Rectal smooth muscle tissue (tissue), 1 donor: ENCODE data around the gene LIMS1.
"Not testable (repeated sequence)": the region's sequence is repeated elsewhere in the genome, so short reads cannot be mapped to it uniquely, and the experiment has no call there.

Experiments used
- H3K27ac ChIP-seq: one replicate; pipeline ENCODE4 v1.7.0; 2013; ENCODE audit warnings: low read depth, low read length, inconsistent platforms
- H3K27me3 ChIP-seq: one replicate; pipeline ENCODE4 v1.7.0; 2013; ENCODE audit warnings: low read length; ENCODE audit not compliant: control insufficient read depth, insufficient read depth
- H3K36me3 ChIP-seq: one replicate; pipeline ENCODE4 v1.7.0; 2013; ENCODE audit warnings: low read length; ENCODE audit not compliant: control insufficient read depth, insufficient read depth
- H3K4me1 ChIP-seq: one replicate; pipeline ENCODE4 v1.7.0; 2013; ENCODE audit warnings: low read length; ENCODE audit not compliant: control insufficient read depth, insufficient read depth
- H3K4me3 ChIP-seq: one replicate; pipeline ENCODE4 v1.7.0; 2013; ENCODE audit warnings: low read length
- H3K9ac ChIP-seq: one replicate; pipeline ENCODE4 v1.7.0; 2013; ENCODE audit warnings: low read length

The LIMS1 gene

GRCh38 chr2:108555572-108555971, 21.3 kb downstream of the LIMS1 start:
- H3K27ac ChIP-seq, result peak overlapping the region; percentile 74
- peaks cover 22% of the 10 kb centered on the region for H3K4me1 ChIP-seq
- H3K9ac ChIP-seq, result no peak overlapping the region

DNA sequence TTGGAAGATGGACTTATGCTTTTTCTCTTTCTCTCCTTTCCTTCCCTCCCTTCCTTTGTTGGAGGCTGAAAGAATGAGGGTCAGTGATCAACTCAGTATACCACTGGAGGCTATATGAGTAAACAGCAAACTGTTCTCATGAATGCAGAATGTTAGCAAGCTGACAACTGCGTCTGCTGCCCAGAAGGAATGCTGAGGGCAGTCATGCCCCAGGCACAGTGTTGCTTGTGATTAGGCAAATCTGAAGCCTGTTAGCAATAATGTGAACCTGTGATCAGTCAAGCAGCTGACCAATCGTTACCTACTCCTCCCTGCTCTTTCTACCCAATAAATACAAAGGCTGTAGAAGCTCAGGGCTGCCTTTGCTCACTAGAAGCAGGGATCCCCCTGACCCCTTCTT, 22.3 kb downstream of the LIMS1 start:
- H3K36me3 ChIP-seq, H3K4me3 ChIP-seq, H3K9ac ChIP-seq, H3K27ac ChIP-seq, H3K27me3 ChIP-seq: not testable (repeated sequence)
- peaks cover 25% of the 10 kb centered on the region for H3K4me1 ChIP-seq

More at GRCh38 chr2:108555572-108555971, 21.3 kb downstream of the LIMS1 start:
- Histone ChIP-seq H3K36me3 (no peaks in the 10 kb centered on the region), H3K4me3 (no peak overlapping the region), H3K27me3 (no peaks in the 10 kb centered on the region)

GRCh38 chr2:108560241-108560811, 26.1 kb downstream of the LIMS1 start:
- H3K4me3 ChIP-seq, result no peak overlapping the region
- no peaks in the 10 kb centered on the region for H3K27me3 ChIP-seq
- H3K9ac ChIP-seq, result no peak overlapping the region
- H3K36me3 ChIP-seq, result no peaks in the 10 kb centered on the region
- H3K4me1 ChIP-seq, result peaks cover 9% of the 10 kb centered on the region
- no peak overlapping the region for H3K27ac ChIP-seq

DNA sequence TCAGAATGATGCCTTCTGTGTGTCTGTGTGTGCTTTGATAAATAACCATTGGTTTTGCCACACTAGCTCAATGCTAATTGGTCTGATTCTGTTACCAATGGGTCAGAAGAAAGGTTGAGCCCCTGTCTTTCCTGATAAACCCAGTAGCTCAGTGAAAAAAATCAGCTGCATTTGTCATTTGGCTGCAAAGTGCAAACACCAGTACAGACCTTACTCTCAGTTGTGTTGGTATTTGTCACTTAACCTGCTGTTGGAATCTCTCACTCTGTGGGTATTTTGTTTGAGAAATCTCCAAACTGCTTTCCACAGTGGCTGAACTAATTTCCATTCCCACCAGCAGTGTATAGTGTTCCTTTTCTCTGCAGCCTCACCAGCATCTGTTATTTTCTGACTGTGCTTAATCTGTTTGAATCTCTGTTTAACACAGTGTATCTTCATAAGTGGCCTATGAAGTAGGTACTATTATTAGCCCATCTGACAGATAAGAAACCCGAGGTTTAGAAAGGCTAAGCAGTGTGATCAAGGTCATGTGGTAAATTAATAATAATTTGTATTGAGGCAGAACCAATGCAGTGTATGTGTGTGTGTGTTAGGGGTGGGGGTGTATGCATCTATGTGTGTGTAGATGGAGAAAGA, 26.7 kb downstream of the LIMS1 start:
- no peak overlapping the region for H3K4me3 ChIP-seq
- no peak overlapping the region for H3K27ac ChIP-seq
- H3K9ac ChIP-seq, result no peak overlapping the region
- H3K36me3 ChIP-seq, result no peaks in the 10 kb centered on the region
- H3K4me1 ChIP-seq, result peaks cover 15% of the 10 kb centered on the region
- H3K27me3 ChIP-seq, result no peaks in the 10 kb centered on the region

- peaks cover 18% of the 10 kb centered on the region for H3K4me1 ChIP-seq
- no peaks in the 10 kb centered on the region for H3K36me3 ChIP-seq
- H3K4me3 ChIP-seq, result peak overlapping the region; percentile 7
- no peak overlapping the region for H3K27ac ChIP-seq
- H3K27me3 ChIP-seq, result no peaks in the 10 kb centered on the region
- no peak overlapping the region for H3K9ac ChIP-seq
Measured at GRCh38 chr2:108562274-108562673, 28.0 kb downstream of the LIMS1 start.

GRCh38 chr2:108564510-108564909, 30.2 kb downstream of the LIMS1 start:
- Histone ChIP-seq H3K27ac (peak overlapping the region; percentile 52), H3K9ac (peak overlapping the region; percentile 3), H3K4me1 (peaks cover 18% of the 10 kb centered on the region), H3K36me3 (no peaks in the 10 kb centered on the region), H3K4me3 (no peak overlapping the region), H3K27me3 (no peaks in the 10 kb centered on the region)

- Histone ChIP-seq H3K36me3 (no peaks in the 10 kb centered on the region), H3K27me3 (no peaks in the 10 kb centered on the region), H3K4me1 (peaks cover 18% of the 10 kb centered on the region), H3K27ac (peak overlapping the region; percentile 42), H3K4me3 (no peak overlapping the region), H3K9ac (no peak overlapping the region)
Measured at GRCh38 chr2:108565778-108566375, 31.6 kb downstream of the LIMS1 start.

GRCh38 chr2:108570416-108570815, 36.1 kb downstream of the LIMS1 start:
- no peaks in the 10 kb centered on the region for H3K36me3 ChIP-seq

GRCh38 chr2:108571286-108571685, 37.0 kb downstream of the LIMS1 start:
- no peaks in the 10 kb centered on the region for H3K36me3 ChIP-seq
- peaks cover 13% of the 10 kb centered on the region for H3K4me1 ChIP-seq
- H3K27me3 ChIP-seq, result no peaks in the 10 kb centered on the region
- H3K9ac ChIP-seq, result no peak overlapping the region
- no peak overlapping the region for H3K4me3 ChIP-seq
- no peak overlapping the region for H3K27ac ChIP-seq

More at GRCh38 chr2:108570416-108570815, 36.1 kb downstream of the LIMS1 start:
- H3K9ac ChIP-seq, result no peak overlapping the region
- H3K4me1 ChIP-seq, result peaks cover 16% of the 10 kb centered on the region
- no peak overlapping the region for H3K27ac ChIP-seq
- H3K27me3 ChIP-seq, result no peaks in the 10 kb centered on the region
- H3K4me3 ChIP-seq, result no peak overlapping the region

GRCh38 chr2:108573061-108573460, 38.8 kb downstream of the LIMS1 start:
- Histone ChIP-seq H3K36me3 (no peaks in the 10 kb centered on the region), H3K4me3 (no peak overlapping the region), H3K4me1 (peaks cover 15% of the 10 kb centered on the region), H3K27me3 (no peaks in the 10 kb centered on the region), H3K27ac (no peak overlapping the region), H3K9ac (no peak overlapping the region)

- no peaks in the 10 kb centered on the region for H3K27me3 ChIP-seq
- no peaks in the 10 kb centered on the region for H3K36me3 ChIP-seq
- H3K4me3 ChIP-seq, result no peak overlapping the region
- no peak overlapping the region for H3K27ac ChIP-seq
- H3K4me1 ChIP-seq, result peaks cover 15% of the 10 kb centered on the region
- no peak overlapping the region for H3K9ac ChIP-seq
Measured at GRCh38 chr2:108574332-108574731, 40.1 kb downstream of the LIMS1 start.

DNA sequence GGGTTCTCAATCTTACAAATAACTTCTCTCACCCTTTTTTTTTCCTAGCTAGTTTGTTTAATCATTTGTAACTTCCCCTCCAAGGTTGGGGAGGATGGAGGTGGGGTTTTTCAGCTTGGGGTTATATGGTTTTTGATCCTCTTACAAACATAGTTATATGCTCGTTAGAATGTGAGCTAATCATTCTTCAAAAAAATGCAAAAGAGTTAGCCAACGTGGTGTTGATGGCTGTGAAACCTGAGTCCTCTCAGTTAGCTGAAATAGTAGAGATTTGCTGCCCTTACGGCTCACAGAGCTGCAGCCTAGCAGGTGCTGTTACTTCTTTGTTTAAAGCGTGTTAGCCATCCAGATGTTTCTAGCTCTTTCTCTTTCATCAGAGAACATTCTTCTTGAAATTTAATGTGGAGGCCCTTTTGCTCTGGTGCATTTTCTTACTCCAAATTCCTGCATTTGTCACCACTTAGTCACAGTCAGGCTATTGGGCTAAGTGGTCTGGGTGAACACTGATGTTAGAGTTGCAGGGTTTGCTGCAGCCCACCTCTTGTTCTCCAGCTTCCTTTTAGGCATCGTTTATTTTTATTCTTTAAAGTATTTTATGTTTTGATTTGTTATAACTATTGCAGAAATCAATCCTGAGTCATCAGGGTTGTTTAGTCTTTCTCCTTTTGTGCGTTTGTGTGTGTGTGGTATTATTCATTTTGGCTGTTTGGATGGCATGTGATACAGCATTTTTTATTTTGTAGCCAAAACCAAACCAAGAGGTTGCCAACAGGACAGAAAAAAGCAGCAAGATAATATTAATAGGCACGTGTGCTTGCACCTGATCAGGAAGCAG, 41.1 kb downstream of the LIMS1 start:
- Histone ChIP-seq H3K4me3 (no peak overlapping the region), H3K9ac (no peak overlapping the region), H3K27ac (no peak overlapping the region), H3K27me3 (no peaks in the 10 kb centered on the region), H3K36me3 (no peaks in the 10 kb centered on the region), H3K4me1 (peaks cover 25% of the 10 kb centered on the region)
